T-helper 9 cell (primary cell): ENCODE results near the gene BFSP1.

Source experiments
- DNase-seq: peaks from one replicate; pipeline ENCODE4 v3.0.0-alpha.2; 2020
- total RNA-seq, 2 donors: gene quantifications; one replicate each; lab custom pipeline; 2026; lab: John Stamatoyannopoulos, UW

BFSP1 gene
- total RNA-seq = 0.72 to 1.5 reads per million in 2 donors

DNA sequence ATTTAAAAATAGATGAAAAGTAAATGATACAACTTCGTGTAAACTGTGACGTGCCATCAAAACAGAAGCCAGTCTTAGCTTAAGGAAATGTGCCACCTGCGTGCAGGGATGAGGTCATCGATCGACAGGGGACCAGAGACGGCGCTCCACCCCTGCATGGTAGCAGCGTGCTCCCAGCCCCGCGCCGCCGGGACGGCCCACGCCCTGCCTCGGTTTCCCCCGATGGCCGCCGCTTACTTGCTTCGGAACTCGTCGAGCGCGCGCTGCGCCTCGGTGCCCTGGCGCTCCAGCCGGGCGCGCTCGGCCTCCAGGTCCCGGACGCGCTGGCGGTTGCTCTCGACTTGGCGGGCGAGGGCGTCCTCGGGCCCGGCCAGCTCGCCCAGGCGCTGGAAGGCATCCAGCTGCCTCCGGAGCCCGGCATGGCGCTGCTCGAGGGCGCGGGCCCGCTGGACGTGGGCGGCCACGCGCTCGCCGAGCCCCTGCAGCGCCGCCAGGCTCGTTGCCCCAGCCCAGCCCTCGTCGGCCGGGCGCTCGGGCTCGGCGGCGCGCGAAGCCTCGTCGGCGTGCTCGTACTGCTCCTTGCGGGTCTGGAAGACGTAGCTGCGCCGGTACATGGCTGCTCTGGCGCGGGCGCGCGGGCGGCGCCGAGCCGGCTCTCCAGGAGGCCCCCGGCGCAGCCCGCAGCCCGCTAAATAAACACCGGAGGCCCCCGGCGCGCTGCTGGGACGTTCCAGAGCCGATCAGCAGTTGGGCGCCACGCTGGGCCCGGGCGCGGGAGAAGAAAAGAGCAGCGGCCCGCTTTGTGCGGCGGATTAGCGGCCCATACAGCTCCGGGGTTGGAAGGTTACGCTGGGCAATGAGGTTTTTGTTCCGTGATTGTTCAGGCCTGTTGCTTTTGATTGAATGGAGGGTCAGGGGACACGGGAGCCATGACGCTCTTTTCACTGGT lies at the start of gene BFSP1:
TSS of gene BFSP1 (minus strand) at position 664 of the 949 bp plus-strand sequence. CDS start at position 614, 50 bp downstream.
- peak; percentile 18 for DNase-seq

DNA sequence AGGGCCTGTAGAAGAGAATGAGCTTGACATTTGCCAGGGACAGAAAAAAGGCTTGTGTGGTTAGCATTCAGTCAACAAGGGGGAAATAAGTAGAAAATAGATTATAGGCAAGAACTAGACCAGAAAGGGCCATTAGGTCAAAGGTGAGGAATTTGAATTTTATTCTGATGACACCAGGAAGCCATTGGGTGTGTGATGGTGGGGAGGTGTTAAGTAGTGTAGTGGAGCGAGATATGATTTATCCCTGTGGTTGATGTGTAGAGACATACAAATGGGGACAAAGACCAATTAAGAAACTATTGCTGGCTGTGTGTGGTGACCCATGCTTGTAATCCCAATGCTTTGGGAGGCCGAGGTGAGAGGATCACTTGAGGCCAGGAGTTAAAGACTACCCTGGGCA lies 49.7 kb upstream of the BFSP1 start:
- no peak for DNase-seq

DNA sequence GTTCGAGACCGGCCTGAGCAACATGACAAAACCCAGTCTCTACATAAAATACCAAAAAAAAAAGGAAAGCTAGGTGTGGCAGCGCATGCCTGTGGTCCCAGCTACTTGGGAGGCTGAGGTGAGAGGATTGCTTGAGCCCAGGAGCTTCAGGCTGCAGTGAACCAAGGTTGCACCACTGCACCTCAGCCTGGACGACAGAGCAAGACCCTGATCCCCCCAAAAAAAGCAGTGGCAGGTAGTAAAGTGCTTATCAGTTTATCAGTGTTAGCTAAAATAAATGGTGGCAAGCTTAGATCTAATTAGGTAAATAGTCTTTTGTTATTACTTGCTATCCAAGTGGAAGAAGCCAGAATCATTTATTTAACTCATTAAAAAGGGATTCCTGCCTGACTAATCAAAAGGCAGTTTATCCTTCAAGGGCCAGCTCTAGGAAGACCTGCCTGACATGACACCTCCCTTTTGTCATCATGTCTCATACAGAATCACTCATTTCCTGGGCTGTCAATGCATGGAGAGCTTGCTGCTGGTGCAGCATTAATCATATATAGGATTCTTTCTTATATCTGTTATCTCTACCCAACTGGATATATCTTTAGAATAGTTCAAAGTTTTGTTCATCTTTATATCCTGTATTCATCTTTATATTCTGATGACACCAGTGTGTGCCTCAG lies 48.3 kb upstream of the BFSP1 start:
- no peak for DNase-seq

DNA sequence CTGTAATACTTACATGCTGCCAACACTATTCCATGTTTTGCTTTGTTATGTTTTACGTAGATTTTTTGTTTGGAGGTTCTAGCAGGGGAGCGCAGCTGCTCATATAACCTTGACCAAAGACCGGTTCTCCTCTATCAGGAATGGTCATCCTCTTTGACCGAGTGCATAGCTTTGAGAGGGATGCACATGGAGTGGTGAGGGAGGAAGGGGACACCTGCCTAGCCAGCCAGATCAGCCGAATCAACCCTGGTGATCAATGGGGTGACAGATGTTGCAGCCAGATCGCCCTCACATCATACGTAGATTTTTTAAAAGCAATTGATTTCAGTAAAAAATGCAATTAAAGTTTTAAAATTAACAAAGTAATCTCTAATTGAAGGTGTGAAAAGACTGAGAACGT lies 45.0 kb upstream of the BFSP1 start:
- no peak for DNase-seq

DNA sequence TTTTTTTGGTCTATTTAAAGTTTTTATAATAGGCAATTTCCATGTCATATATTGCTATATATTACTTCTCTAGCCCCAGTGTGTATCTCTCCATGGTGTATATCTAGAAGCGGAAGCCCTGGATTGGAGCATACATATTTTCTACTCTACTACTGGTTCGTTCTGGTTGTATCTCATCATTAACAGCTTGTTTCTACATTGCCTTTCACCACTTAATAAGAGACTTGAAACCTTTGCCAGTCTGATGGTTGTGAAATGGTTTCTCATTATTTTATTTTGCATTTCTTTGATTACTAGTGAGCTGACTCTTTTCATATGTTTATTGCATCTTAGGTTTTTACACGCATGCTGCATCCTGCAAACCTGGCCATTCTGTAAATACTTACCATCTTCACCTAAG lies 42.3 kb upstream of the BFSP1 start:
- DNase-seq = no peak

DNA sequence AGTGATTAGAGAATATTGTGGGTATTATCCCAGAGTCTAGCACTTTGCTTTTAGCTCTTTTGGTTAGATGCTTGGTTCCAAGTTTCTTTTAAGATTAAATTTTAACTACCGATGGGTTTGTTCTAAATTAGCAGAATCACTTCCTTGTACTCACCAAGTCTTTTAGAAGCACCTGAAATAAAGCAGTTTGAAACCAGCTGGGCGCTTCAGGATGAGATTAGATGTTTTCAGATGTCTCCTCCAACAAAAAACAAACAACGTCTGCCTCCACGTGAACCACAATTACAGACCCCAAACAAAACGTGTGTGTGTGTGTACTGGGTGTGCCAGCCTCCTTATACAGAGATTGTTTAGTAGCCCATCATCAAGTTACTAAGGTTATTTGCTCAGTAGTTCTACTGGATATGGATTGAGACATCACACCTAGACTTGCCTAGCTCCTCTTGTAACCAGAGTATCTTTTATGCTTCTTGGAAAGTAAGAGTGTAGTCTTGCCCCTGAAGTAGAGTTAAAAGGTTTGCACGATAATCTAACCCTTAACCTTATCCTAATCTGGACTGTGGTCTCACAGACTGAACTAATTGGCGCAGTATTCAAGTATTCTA lies 41.0 kb upstream of the BFSP1 start:
- DNase-seq = no peak

DNA sequence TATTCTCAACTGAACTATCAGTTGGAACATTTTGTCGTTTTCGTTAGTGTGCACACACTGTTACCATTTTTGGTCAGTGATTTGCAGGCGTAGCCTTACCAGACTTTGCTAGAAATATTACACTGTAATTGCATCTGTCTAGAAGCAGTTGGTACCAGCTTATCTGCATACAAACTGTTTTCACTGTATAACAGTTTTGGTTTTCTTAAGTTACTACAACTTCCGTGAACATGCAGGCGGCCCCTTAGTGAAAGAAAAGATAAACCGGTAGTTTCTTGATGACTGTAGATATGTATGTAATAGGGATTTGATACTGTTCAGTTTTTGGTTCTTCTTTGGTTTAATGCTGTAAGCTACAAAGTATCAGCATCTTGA lies 40.0 kb upstream of the BFSP1 start:
- no peak for DNase-seq

DNA sequence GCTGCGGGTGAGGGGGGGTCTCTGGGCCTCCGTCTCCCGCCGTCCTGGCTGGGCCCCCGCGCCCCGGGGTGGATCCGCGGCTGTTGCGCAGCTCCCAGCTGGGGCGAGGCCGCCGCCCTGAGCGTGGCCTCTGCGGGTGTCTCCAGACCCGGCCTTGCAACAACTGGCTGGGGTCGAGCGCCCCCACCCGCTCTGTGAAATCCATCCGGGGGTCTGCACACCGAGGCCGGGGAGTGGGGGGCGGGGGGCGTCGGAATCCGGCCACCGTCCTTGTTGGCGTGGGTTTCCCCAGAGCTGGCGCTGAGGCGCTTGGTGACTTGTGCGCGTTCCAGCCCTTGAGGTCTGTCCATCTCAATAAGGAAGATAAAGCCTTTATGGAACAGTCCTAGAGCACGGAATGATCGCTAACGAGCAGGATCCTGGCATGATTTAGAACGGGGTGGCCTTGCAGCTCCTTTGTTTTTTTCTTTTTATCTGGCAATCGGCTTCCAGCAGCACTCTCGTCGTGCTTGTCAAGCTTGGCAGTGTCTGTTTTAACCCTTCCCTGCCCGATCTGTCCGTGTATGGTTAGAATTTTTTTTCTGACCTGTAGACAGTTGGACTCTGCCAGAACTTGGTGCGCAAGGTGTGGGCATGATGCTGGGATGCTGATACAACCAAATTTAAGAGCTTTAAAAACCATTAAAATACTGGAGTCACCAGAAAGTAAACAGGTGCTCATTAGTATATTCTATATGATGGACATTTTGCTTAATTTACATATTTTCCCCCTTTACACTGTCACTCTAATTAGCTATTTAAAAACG lies 39.4 kb upstream of the BFSP1 start:
- peak; percentile 17 for DNase-seq

DNA sequence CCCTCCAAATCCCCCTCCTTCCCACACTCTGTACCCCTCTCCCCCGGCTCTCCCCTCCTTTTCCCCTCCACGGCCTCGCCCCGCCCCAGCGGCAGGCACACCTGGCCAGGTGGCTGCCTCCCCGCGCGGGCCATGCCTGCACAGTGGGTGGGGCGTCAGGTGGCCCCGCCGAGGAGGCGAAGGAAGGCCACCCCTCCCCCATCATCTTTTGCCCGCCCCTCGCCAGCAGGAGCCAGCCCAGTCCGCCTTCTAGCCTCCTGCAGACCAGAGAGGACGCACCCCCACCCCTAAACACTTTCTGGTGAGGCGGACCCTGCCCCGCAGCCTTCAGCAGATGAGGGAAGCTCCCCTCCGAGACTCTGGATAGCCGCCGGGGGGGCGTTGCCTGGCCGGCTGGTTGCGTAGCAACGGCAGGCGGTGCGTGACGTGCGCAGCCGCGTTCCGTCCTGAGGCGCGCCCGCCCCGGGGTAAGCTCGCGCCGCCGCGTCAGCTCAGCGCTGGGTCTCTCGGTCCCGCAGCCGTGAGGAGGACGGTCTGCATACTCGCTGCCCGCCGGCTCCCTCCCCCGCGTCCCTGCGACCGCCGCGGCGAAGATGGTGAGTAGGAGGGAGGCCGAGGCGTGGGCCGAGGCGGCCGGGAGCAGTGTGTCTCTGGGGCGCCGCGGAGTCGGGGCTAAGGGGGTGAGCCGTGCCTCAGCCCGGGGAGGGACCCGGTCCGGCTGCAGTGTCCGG lies 38.6 kb upstream of the BFSP1 start, which contains the start of gene DSTN:
TSS of gene DSTN (plus strand) at position 460 of the 731 bp plus-strand sequence. CDS start at position 594, 134 bp downstream.
- peak; percentile 81 for DNase-seq

DNA sequence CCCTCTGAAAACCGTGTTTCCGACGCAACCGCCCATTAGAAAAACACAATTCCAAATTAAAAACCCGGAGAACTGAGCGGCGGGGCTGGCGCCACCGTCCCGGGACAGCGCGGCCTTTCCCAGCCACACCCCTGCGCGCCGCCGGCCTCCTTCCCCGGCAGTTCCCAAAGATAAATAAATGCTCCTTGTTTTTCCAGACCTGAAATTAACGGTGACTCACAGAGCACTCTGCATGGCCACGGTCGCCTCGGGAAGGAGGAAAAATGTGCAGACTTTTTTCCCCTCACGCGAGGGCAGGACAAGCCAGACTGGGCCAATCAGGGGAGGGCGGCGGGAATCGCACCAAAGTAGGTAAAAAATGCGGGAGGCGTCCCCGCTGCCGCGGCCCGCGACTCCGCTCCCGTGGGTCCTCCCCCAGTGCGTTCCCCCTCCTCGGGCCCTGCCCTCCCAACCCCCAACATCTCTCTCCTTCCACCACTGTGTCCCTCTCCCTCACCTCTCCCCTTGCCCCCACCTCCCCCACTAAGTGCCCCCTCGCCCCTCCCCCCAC lies 37.9 kb upstream of the BFSP1 start:
- no peak for DNase-seq

DNA sequence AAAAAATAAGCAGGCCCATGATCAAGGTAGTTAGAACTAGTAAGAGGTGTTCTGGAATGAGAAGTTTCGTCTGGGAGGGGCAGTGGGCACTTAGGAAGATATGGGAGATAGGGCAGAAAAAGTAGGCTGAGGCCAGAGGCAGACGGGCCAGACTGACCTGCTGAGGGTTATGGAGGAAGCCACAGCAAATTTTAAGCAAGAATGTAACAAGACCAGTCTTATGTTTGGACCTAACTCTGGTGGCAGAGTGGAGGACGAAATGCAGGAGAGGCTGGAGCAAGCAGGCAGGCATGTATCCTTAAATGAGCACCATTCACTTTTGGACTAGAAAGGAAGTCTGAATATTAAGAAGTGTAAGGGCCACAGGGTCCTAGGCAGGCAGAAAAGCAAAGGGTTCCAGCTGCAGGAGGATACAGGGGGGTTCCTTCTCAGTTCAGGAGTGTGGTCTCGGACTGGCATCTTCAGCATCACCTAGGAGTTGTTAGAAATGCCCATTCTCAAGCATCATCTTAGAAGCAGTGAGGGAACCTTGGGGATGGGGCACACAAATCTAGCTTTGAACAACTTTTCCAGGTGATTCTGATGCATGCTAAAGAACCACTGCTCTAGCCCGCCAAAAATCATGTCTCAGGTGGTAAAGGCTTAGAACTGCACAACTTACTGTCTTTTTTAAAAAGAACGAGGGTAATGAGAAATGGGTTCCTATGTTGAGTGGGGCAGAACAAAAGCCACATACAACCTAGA lies 37.0 kb upstream of the BFSP1 start:
- DNase-seq = no peak

DNA sequence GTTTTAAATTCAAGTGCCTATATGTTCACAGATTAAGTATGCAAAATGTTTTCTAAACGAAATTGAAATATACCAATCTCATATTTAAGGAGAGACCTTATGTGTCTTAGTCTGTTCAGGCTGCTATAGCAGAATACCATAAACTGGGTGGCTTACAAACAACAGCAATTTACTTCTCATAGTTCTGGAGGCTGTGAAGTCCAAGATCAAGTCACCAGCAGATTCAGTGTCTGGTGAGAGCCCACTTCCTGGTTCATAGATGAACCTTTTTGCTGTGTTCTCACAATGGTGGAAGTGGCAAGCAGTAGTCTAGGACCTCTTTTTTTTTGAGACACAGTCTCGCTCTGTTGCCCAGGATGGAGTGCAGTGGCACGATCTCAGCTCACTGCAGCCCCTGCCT lies 35.2 kb upstream of the BFSP1 start:
- no peak for DNase-seq

DNA sequence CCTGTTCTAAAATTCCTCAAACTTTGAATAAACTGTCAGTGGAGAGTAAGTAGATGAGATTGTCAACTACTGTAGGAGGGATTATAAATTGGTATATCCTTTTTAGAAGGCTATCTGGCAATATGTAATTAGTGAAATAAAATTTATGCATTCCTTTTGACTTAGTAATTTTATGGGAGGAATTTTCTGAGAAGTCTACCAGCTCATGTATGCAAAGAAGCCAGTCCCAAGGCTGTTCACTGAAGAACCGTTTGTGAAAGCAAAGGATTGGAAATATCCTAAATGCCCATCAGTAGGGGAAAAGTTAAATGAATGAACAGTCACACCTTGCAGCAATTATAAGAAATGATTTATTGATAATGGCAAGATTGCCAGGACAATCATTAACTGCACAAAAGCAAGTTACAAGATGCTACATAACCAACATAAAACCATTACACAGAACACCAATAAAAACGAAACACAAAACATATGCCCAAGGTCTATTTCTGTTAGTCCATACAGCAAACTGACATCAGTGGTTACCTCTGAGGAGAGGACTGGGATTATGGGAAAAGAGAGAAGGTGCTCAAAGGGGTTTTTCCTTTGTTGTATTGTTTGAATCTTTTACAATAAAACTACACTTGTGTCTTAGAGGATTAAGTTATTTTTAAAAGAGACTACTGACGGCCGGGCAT lies 34.1 kb upstream of the BFSP1 start:
- no peak for DNase-seq

DNA sequence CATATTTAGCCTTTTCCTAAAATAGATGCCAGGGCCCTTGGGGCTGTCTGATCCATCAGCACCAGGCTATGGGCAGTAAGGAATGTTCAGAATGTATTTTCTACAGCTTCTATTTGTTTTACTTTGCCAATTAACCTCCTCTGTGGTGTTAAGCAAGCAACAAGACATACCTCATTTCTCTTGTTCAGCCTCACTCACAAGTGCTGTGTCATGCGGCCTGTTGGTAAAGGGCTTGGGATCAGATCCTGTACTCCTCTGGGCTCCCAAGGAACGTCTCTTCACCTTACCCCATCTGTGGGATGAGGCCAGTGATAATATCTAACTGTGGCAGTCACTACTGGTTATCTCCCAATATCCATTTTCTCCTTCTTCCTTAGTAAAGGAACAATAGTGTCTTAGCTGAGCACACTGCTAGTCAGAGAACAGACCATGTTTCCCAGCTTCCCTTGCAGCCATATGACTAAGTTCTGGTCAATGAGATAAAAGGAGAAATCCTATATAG lies 31.7 kb upstream of the BFSP1 start:
- DNase-seq = no peak

DNA sequence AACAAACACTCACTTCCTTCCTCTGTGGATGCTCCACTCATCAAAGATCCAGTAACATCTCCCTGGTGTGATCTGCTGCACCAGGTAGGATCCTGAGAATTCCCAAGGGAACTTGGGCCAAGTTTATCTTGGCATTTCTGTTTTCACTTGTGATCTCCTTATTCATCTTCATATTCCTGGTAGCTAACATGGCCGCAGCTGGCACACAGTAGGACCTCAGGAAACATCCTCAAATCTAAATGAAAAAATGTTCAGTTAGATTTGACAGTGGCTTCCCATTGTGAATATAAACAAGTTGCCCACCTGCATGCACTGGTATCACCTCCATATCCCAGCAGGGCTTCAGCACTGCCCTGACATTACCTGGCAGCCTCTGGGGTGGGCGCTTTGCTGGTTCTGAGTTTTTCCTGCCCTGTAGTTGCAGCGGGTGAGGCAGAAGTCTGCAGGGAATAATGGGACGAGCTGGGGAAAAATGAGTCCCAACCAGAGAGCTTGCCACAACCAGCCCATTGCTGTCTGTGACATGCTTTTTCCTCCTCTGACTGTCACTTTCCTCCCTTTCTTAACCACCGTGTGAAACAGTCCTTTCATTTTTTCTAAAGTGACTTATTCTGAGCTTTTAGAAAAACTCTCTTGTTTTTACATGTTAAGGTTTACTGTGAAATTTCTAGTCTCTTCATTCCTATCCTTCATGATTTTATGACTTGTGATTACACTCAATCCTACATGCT lies 29.3 kb upstream of the BFSP1 start:
- DNase-seq = no peak

DNA sequence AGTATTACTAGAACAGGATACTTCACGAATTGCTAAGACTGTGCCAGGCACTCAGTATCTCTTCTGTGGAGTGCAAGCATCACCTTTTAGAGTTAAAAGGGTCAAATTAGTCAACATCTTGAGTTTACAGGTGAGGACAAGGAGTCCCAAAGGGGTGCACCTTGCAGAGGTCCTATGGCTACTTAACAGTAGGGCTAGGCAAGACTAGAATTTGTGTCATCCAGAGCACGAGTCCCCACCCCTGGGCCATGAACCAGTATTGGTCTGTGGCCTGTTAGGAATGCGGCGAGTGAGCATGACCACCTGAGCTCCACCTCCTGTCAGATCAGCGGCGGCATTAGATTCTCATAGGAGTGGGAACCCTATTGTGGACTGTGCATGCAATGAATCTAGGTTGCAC lies 28.2 kb upstream of the BFSP1 start:
- DNase-seq = no peak

DNA sequence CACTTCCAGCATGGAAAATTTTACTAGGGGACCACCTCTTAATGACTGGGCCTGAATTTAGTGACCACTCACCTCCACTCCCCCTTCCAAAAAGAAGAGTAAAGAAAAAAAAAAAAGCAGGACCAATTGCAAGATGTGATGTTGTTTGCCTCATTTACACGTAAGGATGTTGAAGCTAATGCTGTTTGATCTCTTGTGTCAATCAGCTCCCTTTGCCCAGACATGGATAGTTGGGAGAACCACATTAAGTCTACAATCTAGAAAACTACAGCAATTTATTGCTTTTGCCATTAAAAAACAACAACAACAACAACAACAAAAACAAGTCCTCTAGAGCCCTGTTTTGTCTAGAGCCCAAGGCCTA lies 27.7 kb upstream of the BFSP1 start:
- no peak for DNase-seq

DNA sequence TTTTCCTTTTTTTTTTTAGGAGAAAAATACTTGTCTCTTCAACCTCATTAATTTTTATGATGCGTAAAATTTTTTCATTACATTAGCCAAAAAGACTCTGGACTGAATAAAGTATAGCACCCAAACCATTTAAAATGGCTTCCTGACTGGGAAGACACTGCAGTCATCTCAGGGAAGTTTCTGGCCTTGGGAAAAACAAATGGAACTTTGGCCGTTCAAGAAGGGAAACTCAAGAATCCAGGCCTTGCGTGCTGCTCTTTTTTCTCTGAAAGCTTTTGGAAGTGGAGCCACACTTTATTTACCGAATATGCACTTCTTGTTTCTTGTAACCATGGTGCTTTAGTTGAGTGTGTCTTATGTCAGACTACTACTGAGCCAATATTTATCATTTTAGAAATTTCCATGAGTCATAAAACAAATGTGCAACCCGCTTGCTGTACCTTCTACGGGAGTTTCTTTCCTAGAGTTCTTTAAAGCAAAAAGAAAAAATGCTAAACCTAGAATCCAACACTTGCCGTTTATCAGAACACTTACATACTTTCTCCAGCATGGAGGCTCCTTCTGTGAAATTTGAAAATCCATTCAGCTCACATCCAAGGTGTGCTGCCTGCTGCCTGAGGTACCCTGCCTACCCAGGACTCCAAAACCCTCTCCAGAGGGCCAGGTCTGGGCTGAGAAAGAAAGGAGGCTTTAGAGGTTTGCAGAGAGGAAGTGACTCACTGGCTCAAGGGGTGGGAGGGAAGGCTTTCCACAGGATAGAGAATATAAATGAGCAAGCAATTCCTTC lies 27.2 kb upstream of the BFSP1 start:
- DNase-seq = no peak

DNA sequence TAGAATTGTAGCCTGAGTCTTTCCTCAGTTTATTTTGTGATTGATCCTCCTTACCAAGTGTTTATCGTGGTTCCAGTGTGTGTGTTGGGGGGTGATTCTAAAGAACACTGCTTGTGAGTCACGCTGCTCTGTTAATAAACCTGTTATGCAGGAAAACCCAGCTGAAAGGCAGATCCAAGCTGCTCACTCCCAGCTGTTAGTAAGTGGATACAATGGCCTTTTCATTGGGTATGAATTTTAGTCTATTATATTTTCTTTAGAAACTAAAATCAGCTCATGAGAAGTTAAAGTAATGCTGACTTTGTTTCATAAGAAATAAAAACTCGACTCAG lies 26.5 kb upstream of the BFSP1 start:
- no peak for DNase-seq
